IMR-90 (cell line): ENCODE measurements around the gene KCNQ1.

Experiments used
- CEBPB ChIP-seq: IDR thresholded peaks from 2 replicates; pipeline ENCODE4 v1.6.1; 2012; ENCODE audit warnings: low read depth, low read length, improper control_type of control experiment
- POLR2A ChIP-seq: IDR thresholded peaks from 2 replicates; pipeline ENCODE4 v1.6.1; 2012; ENCODE audit warnings: mild to moderate bottlenecking, low read depth, low read length
- TF ChIP-seq, protein P1 (sequence below): conservative IDR thresholded peaks from 2 replicates; pipeline ENCODE4 v1.5.1; 2012; ENCODE audit warnings: mild to moderate bottlenecking, low read depth, low read length, improper control_type of control experiment

DNA sequence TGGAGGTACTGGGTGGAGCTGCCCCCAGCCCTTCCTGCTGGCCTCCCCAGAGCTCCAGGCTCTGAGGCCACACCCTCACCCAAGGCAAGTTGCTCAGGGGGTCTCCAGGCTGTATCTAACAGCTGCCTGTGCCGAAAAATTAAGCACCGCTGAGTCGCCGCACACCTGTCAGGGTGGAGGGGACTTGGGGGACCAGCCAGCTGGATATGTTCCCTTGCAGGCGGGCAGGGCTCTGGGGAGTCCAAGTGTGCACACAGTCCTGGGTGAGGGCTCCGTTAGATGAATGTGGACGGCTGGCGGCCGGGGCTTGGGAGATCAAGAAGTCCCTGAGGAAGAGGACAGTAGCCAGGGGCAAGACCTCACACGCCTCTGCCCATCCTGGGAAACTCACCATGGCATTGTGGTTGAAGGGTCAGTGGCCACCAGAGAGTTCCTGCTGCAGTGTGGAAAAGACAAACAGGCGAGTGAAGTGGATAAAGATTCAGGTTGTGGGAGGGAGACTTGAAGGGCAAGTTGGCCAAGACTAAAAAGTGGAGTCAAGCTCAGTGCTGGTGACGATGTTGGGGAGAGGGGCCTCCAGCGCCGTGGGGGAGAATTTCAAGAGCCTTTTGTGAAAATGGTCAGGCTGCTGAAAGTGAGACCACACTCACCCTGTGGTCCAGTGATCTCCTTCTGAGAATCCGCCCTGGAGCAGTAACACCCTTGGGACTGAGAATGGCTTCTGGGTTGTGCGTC, 371.1 kb downstream of the KCNQ1 start:
- TF ChIP-seq, protein P1, sequence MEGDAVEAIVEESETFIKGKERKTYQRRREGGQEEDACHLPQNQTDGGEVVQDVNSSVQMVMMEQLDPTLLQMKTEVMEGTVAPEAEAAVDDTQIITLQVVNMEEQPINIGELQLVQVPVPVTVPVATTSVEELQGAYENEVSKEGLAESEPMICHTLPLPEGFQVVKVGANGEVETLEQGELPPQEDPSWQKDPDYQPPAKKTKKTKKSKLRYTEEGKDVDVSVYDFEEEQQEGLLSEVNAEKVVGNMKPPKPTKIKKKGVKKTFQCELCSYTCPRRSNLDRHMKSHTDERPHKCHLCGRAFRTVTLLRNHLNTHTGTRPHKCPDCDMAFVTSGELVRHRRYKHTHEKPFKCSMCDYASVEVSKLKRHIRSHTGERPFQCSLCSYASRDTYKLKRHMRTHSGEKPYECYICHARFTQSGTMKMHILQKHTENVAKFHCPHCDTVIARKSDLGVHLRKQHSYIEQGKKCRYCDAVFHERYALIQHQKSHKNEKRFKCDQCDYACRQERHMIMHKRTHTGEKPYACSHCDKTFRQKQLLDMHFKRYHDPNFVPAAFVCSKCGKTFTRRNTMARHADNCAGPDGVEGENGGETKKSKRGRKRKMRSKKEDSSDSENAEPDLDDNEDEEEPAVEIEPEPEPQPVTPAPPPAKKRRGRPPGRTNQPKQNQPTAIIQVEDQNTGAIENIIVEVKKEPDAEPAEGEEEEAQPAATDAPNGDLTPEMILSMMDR: no peak
- TF ChIP-seq POLR2A (no peak), CEBPB (no peak)
